Cardiac septum (tissue), 1 donor: ENCODE data around the gene RPUSD3. TPM values are rescaled to one million over a fixed set of nuclear protein-coding genes. Genes with fewer than 3 reads are reported as not detected.

ENCODE experiments used
- DNase-seq: peaks from one replicate; pipeline ENCODE4 v3.0.0-alpha.2; 2020; ENCODE audit warnings: low spot score
- intact Hi-C: fragments of 100-400 bp; cut with DNase I; formaldehyde crosslinking; loops from one replicate; pipeline ENCODE4 v1.14.0; 2022
- total RNA-seq: library from RNA; stranded (reverse); fragmentation: NEBNext Ultra II Directional; extraction: Animal tissue kit (Norgen Biotek cat#: 25700); gene quantifications from one replicate; pipeline ENCODE4 v1.2.1, GENCODE V29; 2021
- donor health status: DM: no; HTN: no; CAD: no.

The RPUSD3 gene
- total RNA-seq, 1 donor from 2014 or later, result 28.3 TPM

GRCh38 chr3:9838856-9839255, 5.0 kb downstream of the RPUSD3 start:
- intact Hi-C loops, result no loop called here
- no peak for DNase-seq

GRCh38 chr3:9837701-9838582, 5.9 kb downstream of the RPUSD3 start:
- DNase-seq, result no peak
- intact Hi-C loops, result no loop called here

- intact Hi-C loops, result no loop called here
- DNase-seq, result no peak
These were observed 9.1 kb downstream of the RPUSD3 start for GRCh38 chr3:9834520-9835380.

- DNase-seq, result no peak
- intact Hi-C loops, result no loop called here
These were observed 10.7 kb downstream of the RPUSD3 start for GRCh38 chr3:9833078-9833477.

- intact Hi-C loops, result no loop called here
- DNase-seq, result no peak
These were observed 12.6 kb downstream of the RPUSD3 start for GRCh38 chr3:9831253-9831652.

GRCh38 chr3:9828801-9829755, 14.7 kb downstream of the RPUSD3 start:
- intact Hi-C loops, result no loop called here
- no peak for DNase-seq

- no peak for DNase-seq
- intact Hi-C loops, result no loop called here
These were observed 16.8 kb downstream of the RPUSD3 start for GRCh38 chr3:9826815-9827573.

GRCh38 chr3:9825451-9826040, 18.3 kb downstream of the RPUSD3 start:
- DNase-seq, result no peak
- intact Hi-C loops, result no loop called here

GRCh38 chr3:9820946-9821345, 22.9 kb downstream of the RPUSD3 start:
- intact Hi-C loops, result no loop called here
- no peak for DNase-seq

- DNase-seq, result no peak
- intact Hi-C loops, result no loop called here
These were observed 23.3 kb downstream of the RPUSD3 start for GRCh38 chr3:9820543-9820942.

- intact Hi-C loops, result no loop called here
These were observed 25.0 kb downstream of the RPUSD3 start for GRCh38 chr3:9818666-9819335.

GRCh38 chr3:9817436-9817835, 26.4 kb downstream of the RPUSD3 start:
- intact Hi-C loops, result no loop called here
- DNase-seq, result no peak

More at GRCh38 chr3:9818666-9819335, 25.0 kb downstream of the RPUSD3 start:
- DNase-seq, result no peak

GRCh38 chr3:9815986-9816385, 27.8 kb downstream of the RPUSD3 start:
- no peak for DNase-seq
- intact Hi-C loops, result no loop called here

- intact Hi-C loops, result no loop called here
- no peak for DNase-seq
These were observed 30.8 kb downstream of the RPUSD3 start for GRCh38 chr3:9812870-9813483.

GRCh38 chr3:9810846-9811245, 33.0 kb downstream of the RPUSD3 start:
- intact Hi-C loops, result loop anchor here (1.0 kb wide), 1 partner anchor 19 kb away; the partner anchor contains the start of gene TADA3
- DNase-seq, result no peak

GRCh38 chr3:9810433-9810770, 33.4 kb downstream of the RPUSD3 start:
- no peak for DNase-seq
- intact Hi-C loops, result loop anchor here (1.0 kb wide), 1 partner anchor 18 kb away; the partner anchor contains the start of gene TADA3
